Heart left ventricle (tissue), 13 donors: ENCODE measurements around the gene SLC4A4.

Source experiments
- CTCF ChIP-seq, 12 donors: fragments of 200-600 bp; sonication (generic) in 4 of 12; IDR thresholded peaks; one replicate each; pipeline versions ENCODE4 v1.5.0 to v1.8.0; 2018 to 2022; ENCODE audit warnings: antibody characterized with exemption in 12 of 12, mild to moderate bottlenecking in 5 of 12
- POLR2A ChIP-seq, 2 donors: fragments of 450-650 bp; IDR thresholded peaks; one replicate each; pipeline ENCODE4 v1.6.1; 2017; ENCODE audit warnings: antibody characterized with exemption in 2 of 2, mild to moderate bottlenecking in 2 of 2, moderate library complexity in 2 of 2
- donor health status: ischemic (EF 13 %, LVEDD 7.1; RV severe dilation, severe dysfunction).
- donor health status: DM: no; HTN: yes; CAD: no.
- donor health status: DM: no; HTN: no; CAD: no.
- donor health status: ischemic (EF 25% LVEDD 6.9; RV normal size, moderate dysfunction).
- donor health status: ischemic (EF 25% LVEDD 5.7; RV mildly dilated, moderate dysfunction).
- donor health status: ischemic (EF 35%, LVEDD 5.7; RV mildly dilated, moderate dysfunction).
- donor health status: nonischemic (EF 11% LVEDD 7.7; RV severe dilation, severe dysfunction).
- donor health status: DM: yes; HTN: yes; CAD: no.
- donor health status: PGD.
- donor health status: ischemic (EF 29% LVEDD 5.4; RV normal size, mild dysfunction).
- donor health status: nonischemic (EF 23%, LVEDD 6.1; RV moderate dilation, normal function).

- TF ChIP-seq CTCF (IDR thresholded peaks at IDR 0.05): no peak
- TF ChIP-seq POLR2A (IDR thresholded peaks at IDR 0.05): no peak
These were observed 9.8 kb downstream of the SLC4A4 start for GRCh38 chr4:71348586-71348985.
